HG02678 (cell line): ENCODE data around the gene UBE2D2.

Experiments
- ATAC-seq: cut with Tn5 transposase; IDR thresholded peaks from one replicate; pipeline ENCODE4 v1.9.1; 2021; ENCODE audit warnings: mild to moderate bottlenecking, moderate library complexity; ENCODE audit not compliant: unreplicated experiment

UBE2D2 gene

GRCh38 chr5:139658928-139659667 is 98.0 kb downstream of the UBE2D2 start:
- no peak for ATAC-seq

DNA sequence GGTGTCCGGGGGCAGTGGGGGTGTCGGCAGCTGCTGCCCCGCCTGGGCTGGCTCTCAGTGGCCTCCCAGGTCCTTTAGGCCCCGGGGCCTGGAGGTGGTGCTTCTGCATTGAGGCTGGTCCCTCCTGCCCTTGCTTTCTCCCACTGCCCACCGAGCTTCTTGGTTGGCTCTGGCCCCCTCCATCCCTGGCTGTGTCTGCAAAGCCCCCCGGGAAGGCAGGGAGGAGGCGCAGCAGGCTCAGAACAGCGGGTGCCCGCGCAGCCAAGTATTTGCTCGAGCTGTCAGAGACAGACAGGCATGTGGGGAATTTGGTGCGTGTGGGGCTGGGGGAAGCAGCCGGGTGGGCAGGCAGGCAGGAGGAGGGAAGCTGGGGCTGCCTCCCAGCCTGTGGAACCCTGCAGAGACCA is 98.6 kb downstream of the UBE2D2 start:
- ATAC-seq = no peak

- no peak for ATAC-seq
These were observed 99.2 kb downstream of the UBE2D2 start for GRCh38 chr5:139660105-139660922.

DNA sequence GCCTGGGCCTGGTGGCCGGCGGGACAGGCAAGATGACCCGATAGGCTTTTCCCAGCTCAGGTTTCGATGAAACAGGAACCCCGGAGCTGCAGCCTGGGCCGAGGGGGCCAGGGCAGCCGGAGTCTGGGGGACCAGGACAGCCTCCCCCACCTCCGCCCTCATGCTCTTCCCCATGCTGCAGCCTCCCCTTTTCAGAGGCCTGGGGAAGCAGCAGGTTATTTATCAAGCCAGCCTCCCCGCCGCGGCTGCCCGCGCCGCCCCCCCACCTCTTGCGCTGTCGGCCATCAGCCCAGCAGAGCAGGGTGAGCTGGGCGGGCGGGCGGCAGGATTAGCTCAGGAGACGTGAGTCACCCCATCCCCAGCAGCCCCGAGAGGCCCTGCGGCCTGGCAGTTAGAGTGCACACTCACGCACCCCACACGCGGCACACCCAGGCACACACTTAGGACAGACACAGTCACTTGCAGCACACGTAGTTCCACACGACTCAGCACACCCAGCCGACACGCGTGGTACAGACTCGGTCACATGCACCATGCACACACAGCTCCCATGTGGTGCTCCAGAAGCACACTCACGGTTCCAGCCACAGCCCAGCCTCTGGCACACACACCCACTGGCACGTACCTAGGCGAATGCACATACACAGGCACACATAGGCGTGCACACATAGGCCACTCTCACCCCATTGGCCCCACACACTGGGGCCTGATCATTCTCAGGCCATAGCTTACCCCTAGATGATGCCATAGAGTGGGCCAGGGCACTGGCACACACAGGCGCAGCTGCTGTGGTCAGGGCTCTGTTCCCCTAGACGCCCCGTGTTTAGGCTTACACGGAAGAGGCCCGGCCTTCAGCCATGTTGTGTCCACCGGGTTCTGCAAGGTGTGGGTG is 100.0 kb downstream of the UBE2D2 start:
- ATAC-seq = peak; percentile 29

- no peak for ATAC-seq
These were observed 101.5 kb downstream of the UBE2D2 start for GRCh38 chr5:139662617-139663016.

- no peak for ATAC-seq
These were observed 102.3 kb downstream of the UBE2D2 start for GRCh38 chr5:139663207-139664085.

GRCh38 chr5:139664086-139664693 is 103.1 kb downstream of the UBE2D2 start:
- peak; percentile 32 for ATAC-seq

DNA sequence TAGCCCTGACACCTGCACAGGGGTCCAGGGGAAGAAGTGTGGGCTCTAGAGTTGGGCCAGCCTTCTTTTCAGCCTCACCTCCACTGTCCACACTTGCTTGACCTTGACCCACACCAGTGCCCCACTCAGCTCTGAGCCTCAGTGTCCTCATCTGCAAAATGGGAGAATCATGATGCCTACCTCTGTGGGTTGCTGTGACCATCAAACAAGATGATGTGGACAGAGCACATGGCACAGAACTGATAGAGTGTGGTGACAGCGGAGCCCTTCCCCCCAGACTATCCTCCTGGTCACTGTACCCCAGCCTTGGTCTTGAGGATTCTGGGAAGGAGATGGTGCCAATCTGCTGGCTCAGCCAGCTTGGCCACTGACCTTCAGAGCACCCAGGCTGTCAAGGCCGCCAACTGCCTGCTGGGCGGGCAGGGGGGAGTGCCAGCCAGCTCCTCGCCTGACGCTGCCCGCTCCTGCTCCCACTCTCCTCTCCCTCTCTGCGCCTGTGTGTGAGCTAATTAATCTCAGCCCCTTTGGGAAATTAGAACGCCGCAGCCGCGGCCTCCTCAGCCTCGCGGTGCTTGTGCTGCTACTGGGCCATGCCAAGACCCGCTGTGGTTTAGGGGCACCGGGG is 103.7 kb downstream of the UBE2D2 start:
- no peak for ATAC-seq

GRCh38 chr5:139665626-139666025 is 104.5 kb downstream of the UBE2D2 start:
- no peak for ATAC-seq

DNA sequence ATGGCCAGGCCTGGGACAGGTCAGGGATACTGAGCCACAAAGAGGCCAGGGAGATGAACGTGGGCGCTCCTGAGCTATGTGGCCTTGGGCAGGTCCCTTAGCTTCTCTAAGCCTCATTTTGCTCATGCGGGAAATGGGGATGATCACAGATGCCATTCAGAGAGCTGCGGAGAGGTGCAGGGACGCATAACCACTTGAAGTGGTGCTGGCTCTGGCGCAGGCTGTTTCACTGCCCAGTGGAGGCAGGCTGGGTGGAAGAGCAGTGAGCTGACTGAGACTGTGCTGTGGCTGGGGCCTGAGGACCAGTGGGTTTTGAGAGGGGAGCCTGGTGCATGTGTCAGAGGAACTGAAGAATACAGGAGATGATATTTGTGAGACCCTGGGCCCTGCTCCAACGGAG is 105.4 kb downstream of the UBE2D2 start:
- ATAC-seq = no peak

DNA sequence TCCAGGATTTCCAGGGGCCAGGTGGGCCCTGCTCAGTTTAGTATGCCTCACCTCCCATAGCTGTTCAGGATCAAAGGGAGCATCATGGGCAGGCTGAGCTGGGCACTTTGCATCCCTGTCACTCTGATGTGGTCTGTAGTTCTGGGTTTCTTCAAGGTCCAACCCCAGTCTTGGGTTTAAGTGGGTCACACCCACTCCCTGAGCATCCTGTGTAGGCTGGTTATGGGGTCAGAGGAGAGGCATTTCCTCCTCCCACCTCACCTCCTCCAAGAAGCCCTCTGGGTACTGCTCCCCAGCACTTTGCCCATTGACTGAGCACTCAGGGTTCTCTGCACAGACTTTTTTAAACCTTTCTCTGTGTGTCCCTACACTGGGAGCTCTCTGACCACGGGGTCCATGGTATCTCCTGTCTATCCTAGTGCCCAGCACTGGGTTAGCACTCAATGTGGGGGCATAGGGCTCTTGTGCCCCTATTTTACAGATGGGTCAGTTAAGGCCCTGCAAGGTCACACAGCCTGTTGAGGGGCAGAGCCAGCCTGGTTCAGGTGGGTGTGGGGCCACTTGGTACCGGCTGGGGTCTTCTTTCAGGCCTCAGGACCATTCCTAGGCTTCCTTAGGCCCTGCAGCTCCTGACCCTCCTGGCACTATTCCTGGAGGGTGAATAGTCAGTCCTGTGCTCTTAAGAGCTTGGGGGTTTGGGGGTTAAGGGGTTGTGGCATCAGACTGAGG is 106.0 kb downstream of the UBE2D2 start:
- no peak for ATAC-seq

DNA sequence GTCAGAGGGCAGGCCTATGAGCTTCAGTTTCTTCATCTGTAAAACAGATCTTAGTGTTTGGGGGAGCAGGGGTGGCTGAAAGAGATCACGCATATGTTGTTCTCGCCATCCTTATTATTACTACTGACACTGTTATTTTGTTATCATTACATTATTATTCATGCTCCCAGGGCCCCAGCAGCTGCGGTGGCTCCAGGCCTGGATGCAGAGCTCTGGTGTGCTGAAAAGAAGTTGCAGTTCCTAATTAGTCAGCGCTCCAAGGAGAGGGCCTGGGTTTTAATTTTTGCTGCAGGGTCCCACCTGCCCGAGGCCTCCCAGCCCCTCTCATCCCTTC is 106.6 kb downstream of the UBE2D2 start:
- ATAC-seq = no peak

DNA sequence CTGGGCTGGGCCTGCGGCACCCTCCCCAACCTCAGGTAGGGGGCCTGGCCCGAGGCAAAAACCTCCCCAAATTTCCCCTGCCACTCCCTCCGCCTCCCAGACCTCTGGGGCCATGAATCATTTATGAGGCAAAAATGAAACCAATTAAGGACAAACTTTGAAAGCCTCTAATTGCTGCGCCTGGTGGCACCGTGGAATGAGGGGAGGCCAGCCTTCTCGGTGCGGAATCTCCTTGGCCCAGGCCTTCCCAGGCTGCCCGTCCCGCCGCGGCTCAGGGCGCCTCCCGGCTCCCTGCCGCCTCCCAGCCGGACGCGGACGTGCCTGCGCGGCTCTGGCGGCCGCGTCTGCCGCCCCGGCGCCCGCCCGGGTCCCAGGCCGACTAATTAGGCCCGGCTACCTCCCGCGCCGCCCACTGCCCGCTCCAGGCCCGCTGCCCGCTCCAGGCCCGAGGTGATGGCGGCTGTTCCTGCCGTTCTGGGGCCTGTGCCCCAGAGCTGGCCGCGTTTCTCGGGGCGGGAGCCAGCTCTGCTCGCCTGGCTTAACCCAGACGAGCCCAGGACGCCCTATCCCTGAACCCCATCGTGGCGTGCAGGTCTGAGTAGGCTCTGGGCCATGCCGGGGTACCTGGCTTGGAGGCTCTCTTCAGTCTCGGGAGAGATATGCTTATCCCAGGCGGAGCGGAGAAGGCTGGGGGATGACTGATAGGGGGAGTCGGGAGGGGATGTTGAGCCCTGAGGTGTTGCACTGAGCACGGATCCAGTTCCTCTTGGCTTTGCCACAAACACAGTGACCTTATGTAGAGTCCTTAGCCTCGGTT is 107.1 kb downstream of the UBE2D2 start:
- ATAC-seq = no peak

DNA sequence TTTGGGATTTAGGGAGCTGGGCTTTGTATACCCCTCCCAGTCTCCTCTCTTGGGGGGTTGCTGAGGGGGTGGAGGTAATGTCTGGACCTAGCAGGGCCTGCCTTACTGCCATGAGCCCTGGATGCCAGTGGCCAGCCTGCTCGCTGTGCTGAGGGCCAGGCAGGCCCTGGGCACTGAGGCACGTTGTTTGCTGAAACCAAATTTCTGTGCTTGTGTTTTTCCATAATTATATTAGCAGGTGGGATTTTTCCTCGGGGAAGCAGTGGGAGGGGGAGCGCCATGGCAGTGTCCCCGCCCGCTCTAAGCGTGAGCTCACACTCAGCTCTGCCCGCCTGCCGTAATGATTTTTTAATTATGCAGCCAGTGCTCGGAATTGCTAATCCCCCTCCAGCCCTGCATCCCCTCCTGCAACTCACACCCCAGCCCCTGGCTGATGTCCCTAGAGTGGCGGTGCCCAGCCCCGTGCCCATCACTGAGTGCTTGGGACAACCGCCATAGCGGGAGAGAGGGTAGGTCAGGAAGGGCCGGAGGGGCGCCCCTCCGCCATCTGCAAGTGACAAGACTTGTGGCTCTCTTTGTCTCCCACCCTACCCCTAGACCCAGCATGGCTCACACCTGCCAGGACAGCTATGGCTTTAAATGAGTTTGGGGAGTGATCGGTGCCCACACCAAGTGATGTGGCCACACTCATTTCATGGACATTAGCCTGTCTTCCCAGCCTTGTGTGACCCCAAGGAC is 108.0 kb downstream of the UBE2D2 start:
- no peak for ATAC-seq

GRCh38 chr5:139669662-139670368 is 108.7 kb downstream of the UBE2D2 start:
- peak; percentile 32 for ATAC-seq

DNA sequence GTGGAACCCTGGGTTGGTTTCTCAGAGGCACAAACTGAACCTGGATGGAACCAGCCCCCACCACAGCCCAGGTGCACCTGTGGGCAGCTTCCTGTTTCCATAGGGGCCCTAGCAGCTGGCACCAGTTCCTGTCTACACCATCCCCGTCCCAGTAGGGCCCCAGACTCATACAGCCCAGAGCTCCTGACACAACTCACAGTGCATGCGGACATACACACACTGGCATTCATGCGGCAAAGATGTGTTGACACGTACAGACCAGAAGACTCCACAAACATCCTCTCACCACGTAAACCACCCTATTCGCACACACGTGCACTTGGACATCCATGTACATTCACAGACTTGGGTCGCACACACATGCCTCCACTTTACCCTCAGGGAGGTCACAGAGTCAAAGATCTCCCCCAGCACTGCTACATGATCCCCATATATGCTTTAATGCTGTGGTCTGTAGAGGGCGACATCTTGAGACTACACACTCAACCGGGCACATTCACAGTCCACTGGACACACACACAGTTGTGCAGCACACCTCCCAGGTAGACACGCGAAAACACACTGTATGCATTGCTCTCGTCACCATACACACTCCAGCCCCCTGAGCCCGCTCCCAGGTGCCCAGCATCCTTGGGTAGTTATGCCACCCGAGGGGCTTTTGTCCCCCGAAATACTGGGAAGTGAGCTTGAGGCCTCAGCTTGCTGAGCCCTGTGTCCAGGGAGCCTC is 109.4 kb downstream of the UBE2D2 start:
- peak; percentile 53 for ATAC-seq
